Amygdala (tissue), 56 donors: Measurements from ENCODE around the gene KRT35.
A peak's percentile ranks its signal among the peaks of the same experiment; 100 is the strongest.

Experiments
- DNase-seq, 56 donors: peaks; one replicate each; lab custom pipeline; 2025; lab: John Stamatoyannopoulos, UW

The KRT35 gene

GRCh38 chr17:41490000-41490990 is 9.3 kb upstream of the KRT35 start:
- DNase-seq, result no peak

DNA sequence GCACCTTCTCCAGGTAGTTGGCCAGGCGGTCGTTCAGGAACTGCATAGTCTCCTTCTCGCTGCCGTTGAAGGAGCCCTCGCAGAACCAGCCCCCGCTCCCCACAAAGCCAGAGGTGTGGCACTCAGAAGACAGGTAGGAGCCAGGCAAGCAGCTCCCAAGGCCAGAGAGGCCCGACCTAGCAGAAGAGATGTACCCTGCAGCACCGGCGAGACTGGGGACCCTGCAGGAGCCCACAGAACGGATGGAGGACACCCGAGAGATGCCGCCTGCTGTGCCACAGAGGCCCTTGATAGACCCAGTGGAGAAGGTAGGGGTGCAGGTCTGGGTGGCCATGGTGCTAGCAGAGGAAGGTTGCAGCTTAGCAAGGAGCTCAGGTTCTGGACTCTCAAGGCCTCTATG is 8.6 kb upstream of the KRT35 start, which contains the start of gene KRT36:
Gene KRT36 (minus strand): TSS at position 380 of the 400 bp plus-strand sequence. CDS start 46 bp downstream, at position 334.
- no peak for DNase-seq

- DNase-seq, result no peak
These were observed 6.0 kb upstream of the KRT35 start for GRCh38 chr17:41486809-41487530.

- DNase-seq, result no peak
These were observed 5.4 kb upstream of the KRT35 start for GRCh38 chr17:41486316-41486715.

DNA sequence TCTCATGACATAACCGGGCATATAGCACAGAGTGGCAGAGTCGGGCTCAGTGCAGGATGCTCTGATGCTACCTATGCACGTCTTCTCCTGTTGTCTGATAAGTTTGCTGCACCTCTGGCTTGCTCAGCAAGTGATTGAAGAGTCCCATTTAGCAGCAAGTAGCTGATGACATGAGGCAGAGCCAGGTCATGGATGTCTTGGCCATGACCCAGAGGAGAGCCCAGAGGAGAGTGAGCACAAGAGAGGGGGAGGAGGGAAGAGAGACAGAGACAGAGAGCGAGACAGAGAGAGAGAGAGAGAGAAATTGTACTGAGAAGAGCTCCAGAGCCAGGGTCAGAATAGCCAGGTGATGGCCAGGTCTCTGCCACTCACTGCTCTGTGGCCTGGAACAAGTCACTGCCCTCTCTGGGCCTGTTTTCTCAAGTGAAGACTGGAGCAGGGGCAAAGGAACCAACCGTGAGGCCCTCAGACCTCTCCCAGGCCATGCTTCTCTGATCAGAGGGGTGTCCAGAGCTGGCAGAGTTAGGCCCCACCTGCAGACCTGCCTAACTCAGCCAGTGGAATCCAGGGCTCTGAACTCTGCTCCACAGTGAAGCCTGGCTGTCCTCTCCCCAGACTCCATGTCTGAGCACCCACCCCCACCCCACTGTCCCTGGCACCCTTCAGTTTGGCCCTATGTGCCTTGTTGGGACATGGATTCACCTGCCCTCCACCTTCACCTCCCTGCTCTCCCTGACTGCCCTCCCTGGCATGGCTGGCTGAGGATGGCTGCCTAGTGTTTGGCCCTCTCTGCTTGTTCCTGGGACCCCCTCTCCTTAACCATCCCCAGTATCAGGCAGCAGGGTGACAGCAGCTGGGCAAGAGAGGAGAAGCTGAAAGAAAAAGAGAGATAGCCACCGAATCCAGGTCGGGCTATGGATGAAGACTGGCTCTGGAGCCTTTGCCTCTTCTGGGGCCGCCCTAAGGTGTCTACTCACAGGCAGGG is 4.3 kb upstream of the KRT35 start:
- DNase-seq, result no peak

DNA sequence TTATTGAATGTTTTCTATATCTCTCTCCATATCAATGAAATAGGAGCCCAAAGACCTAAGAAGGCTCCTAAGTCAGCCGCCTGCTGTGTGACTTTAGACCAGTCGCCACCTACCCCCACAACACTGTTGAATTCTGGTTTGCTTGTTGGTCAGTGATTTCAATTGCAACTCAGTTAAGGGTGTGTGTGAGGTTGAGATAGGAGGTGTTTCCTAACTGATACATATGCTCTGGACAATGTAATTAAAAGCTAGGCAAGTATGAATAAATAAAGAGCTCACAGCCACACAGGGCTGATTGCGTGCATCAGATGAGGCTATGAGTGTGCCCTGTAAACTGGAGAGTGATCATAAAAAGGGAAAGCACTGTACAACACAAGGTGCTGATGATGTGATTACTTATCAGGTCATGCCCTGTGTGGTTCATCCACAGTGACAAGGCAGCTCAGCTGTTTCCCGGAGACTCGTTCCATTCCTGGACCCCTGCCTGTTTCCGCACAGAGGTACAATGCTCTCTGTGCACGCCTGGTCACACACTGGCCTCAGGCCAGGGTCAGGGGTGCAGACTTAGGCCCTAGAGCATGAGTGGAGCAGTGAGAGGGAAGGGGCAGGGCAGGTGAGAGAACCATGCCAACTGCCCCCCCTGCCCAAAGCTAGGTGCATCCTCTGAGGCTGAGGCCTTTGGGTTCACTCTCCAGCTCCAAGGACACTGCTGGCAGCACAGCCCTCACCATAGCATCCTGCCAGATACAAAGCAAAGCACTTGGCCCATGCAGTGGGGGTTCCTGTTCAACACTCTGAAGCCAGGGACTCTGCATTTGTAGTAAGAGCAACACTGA is 3.3 kb upstream of the KRT35 start:
- DNase-seq, result no peak

DNA sequence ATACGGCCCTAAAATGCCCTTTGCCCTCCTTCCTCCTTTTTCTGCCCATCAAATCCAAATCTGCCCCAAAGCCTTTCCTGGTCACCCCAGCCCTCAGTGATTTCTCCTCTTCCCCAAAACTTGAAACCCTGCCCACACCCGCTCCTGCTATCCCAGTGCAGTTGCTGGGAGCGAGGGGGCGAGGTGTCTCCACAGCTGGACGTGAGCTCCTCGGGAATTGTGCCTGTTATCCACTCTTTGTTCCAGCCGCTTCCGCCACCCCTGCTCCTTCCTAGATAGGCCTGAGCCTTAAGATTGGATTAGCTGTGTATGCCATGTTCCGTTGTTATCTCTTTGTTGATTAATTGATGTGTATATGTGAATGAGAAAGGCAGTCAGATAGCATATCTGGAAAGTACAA is 2.6 kb upstream of the KRT35 start:
- no peak for DNase-seq

- no peak for DNase-seq
These were observed 370 bp downstream of the KRT35 start for GRCh38 chr17:41480581-41480980.

- DNase-seq, result no peak
These were observed 815 bp downstream of the KRT35 start for GRCh38 chr17:41480136-41480535.

- DNase-seq, result no peak
These were observed 2.7 kb downstream of the KRT35 start for GRCh38 chr17:41478237-41478636.

DNA sequence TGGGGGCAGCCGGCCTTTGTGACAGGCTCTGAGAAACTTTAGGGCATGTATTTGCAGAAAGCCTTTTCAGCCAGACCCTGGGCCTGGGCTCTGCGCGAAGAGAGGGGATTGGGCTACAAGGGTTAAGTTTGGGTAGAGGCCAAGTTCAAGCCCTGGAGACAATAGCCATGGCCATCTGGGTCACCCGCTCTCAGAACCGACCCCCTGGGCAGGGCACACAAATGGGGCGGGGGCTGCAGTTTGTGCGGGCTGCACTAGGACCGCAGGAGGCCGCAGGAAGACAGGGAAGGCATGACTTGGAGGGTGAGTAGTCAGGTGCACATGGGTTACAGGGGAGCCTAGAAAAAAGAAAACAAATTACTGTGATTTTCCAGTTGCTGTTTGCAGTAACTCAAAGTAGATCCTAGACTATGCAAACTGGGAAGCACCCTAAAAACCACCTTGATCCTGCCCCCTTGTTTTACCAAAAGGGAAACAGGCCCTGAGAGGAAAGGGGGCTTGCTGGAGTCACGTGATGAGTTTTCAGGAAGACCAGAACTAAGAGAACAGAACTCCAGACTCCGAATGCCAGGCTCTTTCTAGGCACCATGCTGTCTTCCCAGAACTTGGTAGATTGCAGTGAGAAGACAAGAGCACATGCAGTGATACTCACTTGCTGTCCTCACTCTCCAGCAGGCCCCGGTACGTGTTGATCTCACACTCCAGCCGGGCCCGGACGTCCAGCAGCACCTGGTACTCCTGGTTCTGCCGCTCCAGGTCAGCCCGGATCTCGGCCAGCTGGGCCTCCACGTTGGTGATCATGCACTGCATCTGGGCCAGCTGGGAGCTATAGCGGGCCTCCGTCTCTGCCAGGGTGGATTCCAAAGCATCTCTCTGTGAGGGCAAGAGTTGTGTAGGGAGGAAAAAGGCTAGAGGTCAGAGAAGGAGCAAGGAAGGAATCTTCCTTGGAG is 3.8 kb downstream of the KRT35 start:
- DNase-seq, result no peak

DNA sequence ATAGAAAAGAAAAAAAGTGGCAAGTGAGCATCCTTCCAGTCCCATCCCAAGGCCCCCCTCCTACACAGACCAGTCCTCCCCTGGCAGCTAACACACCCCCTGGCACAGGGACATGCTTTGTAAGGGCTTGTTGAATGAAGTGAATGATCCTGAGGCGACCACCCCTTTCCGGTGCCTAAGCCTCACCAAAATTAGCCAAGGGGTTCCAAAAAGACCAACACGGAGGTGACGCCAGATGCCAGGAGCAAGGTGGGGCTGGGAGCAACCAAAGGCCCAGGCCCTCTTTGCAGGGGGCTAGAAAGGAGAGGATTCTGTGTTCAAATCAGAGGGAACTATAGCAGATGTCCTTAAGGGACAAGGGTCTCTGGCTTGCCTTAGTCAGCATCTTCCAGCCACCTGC is 5.5 kb downstream of the KRT35 start:
- no peak for DNase-seq

DNA sequence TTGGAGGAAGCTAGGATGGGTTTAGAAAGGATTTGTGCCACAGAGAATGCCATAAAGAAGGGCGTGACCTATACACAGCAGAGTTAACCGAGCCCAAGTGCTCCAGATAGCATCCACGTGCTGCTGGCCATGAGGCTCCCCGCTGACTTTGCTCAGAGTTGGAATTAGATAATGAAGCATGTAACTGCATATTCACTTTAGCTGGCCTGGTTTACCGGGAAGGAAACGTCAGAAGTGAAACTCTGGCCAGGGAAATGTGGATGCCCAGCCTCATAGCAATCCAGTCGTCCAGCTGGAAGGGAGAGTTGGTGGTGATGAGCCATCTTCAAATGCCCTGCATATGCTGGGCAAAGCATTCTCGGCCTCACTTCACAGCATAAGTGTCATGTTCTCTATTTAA is 6.1 kb downstream of the KRT35 start:
- DNase-seq, result no peak

GRCh38 chr17:41468346-41468745 is 12.6 kb downstream of the KRT35 start:
- no peak for DNase-seq

GRCh38 chr17:41467561-41467960 is 13.4 kb downstream of the KRT35 start:
- peak in 2 of 56 donors; percentile 12 to 14 for DNase-seq

DNA sequence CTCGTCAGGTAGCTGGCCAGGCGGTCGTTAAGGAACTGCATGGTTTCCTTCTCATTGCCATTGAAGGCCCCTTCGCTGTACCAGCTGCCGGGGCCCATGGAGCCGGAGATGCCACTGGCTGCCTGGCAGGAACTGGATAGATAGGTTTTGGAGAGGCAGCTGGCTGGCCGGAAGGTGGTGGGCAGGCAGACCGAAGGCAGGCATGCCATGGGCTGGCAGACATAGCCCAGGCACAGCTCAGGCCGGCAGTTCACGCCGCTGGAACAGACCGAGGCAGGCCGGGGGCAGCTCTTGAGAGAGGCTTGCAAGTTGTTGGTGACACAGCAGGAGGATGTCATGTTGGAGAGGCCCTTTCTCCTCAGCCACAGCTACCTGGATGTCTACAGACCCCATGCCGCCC is 14.0 kb downstream of the KRT35 start, which contains the start of gene KRT32:
Gene KRT32 (minus strand): TSS at position 399 of the 400 bp plus-strand sequence. CDS start 61 bp downstream, at position 338.
- no peak for DNase-seq

GRCh38 chr17:41464682-41465081 is 16.3 kb downstream of the KRT35 start:
- DNase-seq, result peak in 18 of 56 donors; percentile 2 to 60 (median 22)

- DNase-seq, result no peak
These were observed 16.8 kb downstream of the KRT35 start for GRCh38 chr17:41464173-41464572.
